Hepatocyte (in vitro differentiated cells): ENCODE results near the gene SLC19A2. TPM values are rescaled to one million over a fixed set of nuclear protein-coding genes. Genes with fewer than 3 reads are reported as not detected.

ENCODE experiments used
- DNase-seq: peaks from one replicate; pipeline ENCODE4 v3.0.0-alpha.2; 2016; ENCODE audit warnings: low spot score
- H2AFZ ChIP-seq: fragments of 200-600 bp; sonication (generic); 2 replicates; pipeline ENCODE4 v1.6.0; 2016; ENCODE audit warnings: antibody characterized with exemption, mild to moderate bottlenecking
- H3K27ac ChIP-seq: fragments of 200-600 bp; sonication (generic); 2 replicates; pipeline ENCODE4 v1.5.1; 2016; ENCODE audit warnings: mild to moderate bottlenecking
- H3K27me3 ChIP-seq: fragments of 200-600 bp; sonication (generic); 2 replicates; pipeline ENCODE4 v1.6.1; 2016
- H3K36me3 ChIP-seq: fragments of 200-600 bp; sonication (generic); replicated peaks from 2 replicates; pipeline ENCODE4 v1.5.1; 2016; ENCODE audit warnings: low read depth; ENCODE audit not compliant: insufficient read depth
- H3K4me1 ChIP-seq: fragments of 200-600 bp; sonication (generic); 2 replicates; pipeline ENCODE4 v1.5.1; 2016; ENCODE audit warnings: mild to moderate bottlenecking, moderate library complexity; ENCODE audit not compliant: insufficient read depth
- H3K4me2 ChIP-seq: fragments of 200-600 bp; sonication (generic); 2 replicates; pipeline ENCODE4 v1.6.0; 2016
- H3K4me3 ChIP-seq: fragments of 200-600 bp; sonication (generic); 2 replicates; pipeline ENCODE4 v1.5.1; 2016; ENCODE audit warnings: mild to moderate bottlenecking
- H3K79me2 ChIP-seq: fragments of 200-600 bp; sonication (generic); 2 replicates; pipeline ENCODE4 v1.6.0; 2017; ENCODE audit warnings: mild to moderate bottlenecking
- H3K9me2 ChIP-seq: fragments of 200-600 bp; sonication (generic); replicated peaks from 2 replicates; pipeline ENCODE4 v1.6.0; 2017; ENCODE audit warnings: mild to moderate bottlenecking; ENCODE audit not compliant: insufficient read depth
- H3K9me3 ChIP-seq: fragments of 200-600 bp; sonication (generic); 2 replicates; pipeline ENCODE4 v1.5.1; 2016; ENCODE audit warnings: low read depth, mild to moderate bottlenecking
- H4K20me1 ChIP-seq: fragments of 200-600 bp; sonication (generic); 2 replicates; pipeline ENCODE4 v1.6.0; 2016; ENCODE audit warnings: mild to moderate bottlenecking; ENCODE audit not compliant: insufficient read depth, poor library complexity, severe bottlenecking
- CTCF ChIP-seq: fragments of 200-600 bp; sonication (generic); IDR thresholded peaks from 2 replicates; pipeline ENCODE4 v1.5.1; 2016; ENCODE audit warnings: antibody characterized with exemption, mild to moderate bottlenecking; ENCODE audit not compliant: poor library complexity
- EZH2 ChIP-seq: fragments of 200-600 bp; sonication (generic); IDR thresholded peaks from 2 replicates; pipeline ENCODE4 v1.6.1; 2016; ENCODE audit warnings: antibody characterized with exemption, mild to moderate bottlenecking, borderline replicate concordance
- EZH2phosphoT487 ChIP-seq: fragments of 200-600 bp; sonication (generic); IDR thresholded peaks from one replicate; pipeline ENCODE4 v1.6.1; 2018; ENCODE audit warnings: antibody characterized with exemption, mild to moderate bottlenecking, low read depth, moderate library complexity; ENCODE audit not compliant: unreplicated experiment, severe bottlenecking
- WGBS: methylation state at CpG from one replicate; pipeline ENCODE4 v1.1.6; 2016; ENCODE audit warnings: low lambda C conversion rate; ENCODE audit errors: missing lambda C conversion rate; 5-methylcytosine and 5-hydroxymethylcytosine counted together
- polyA plus RNA-seq: library from polyadenylated mRNA; unstranded; fragments of >200 nt; fragmentation: Nextera tagmentation; extraction: Ambion mirVana; gene quantifications from 2 replicates; pipeline ENCODE4 v1.2.1, GENCODE V29; 2016
- total RNA-seq: library from RNA; depleted of rRNA; stranded (reverse); fragments of >200 nt; gene quantifications from 2 replicates; pipeline ENCODE4 v1.2.3, GENCODE V29; 2014

SLC19A2 gene
- total and polyA plus RNA-seq, 2 experiments from 2014 or later = 15.0 to 41.7 TPM

DNA sequence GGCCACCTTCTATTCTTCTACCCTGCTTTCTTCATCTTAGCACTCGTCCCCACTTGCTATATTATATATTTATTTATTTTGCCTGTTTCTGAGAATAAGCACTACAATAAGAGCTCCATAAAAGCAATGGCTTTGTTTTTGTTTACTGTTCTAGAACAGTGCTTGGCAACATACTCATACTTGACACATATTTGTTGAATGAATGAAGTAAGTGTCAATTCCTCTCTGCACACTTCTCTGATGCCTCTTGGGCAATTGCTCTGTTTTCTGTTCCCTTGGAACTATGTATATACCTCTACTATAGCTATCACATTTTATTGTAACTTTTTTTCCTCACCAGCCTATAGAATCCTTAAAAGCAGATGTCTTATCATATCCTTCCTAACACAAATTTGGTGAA, 7.5 kb upstream of the SLC19A2 start:
- H3K27ac ChIP-seq = no peak overlapping the region
- H3K36me3 ChIP-seq = no peaks in the 10 kb centered on the region
- no peaks in the 10 kb centered on the region for H3K27me3 ChIP-seq
- WGBS = 88% methylated on average over 1 of the region's 1 CpG
- no peak overlapping the region for H3K4me3 ChIP-seq
- H4K20me1 ChIP-seq = no peaks in the 10 kb centered on the region
- H3K4me2 ChIP-seq = no peak overlapping the region
- H3K79me2 ChIP-seq = peaks cover 2% of the 10 kb centered on the region
- no peaks in the 10 kb centered on the region for H3K4me1 ChIP-seq
- H3K9me2 ChIP-seq = no peaks in the 10 kb centered on the region
- H2AFZ ChIP-seq = no peak overlapping the region
- no peak for TF ChIP-seq EZH2phosphoT487
- TF ChIP-seq EZH2 = no peak
- TF ChIP-seq CTCF = no peak
- DNase-seq = no peak
- no peaks in the 10 kb centered on the region for H3K9me3 ChIP-seq

- Histone ChIP-seq H3K36me3 (no peaks in the 10 kb centered on the region), H4K20me1 (no peaks in the 10 kb centered on the region), H3K4me2 (no peak overlapping the region), H3K4me3 (no peak overlapping the region), H3K27me3 (no peaks in the 10 kb centered on the region), H2AFZ (no peak overlapping the region), H3K79me2 (peaks cover 8% of the 10 kb centered on the region), H3K4me1 (peaks cover 9% of the 10 kb centered on the region), H3K27ac (no peak overlapping the region), H3K9me2 (no peaks in the 10 kb centered on the region), H3K9me3 (no peaks in the 10 kb centered on the region)
- DNase-seq = no peak
- 86% methylated on average over 3 of the region's 3 CpGs for WGBS
- TF ChIP-seq CTCF (no peak), EZH2phosphoT487 (no peak), EZH2 (no peak)
These were observed 6.1 kb upstream of the SLC19A2 start for GRCh38 chr1:169491845-169492281.

DNA sequence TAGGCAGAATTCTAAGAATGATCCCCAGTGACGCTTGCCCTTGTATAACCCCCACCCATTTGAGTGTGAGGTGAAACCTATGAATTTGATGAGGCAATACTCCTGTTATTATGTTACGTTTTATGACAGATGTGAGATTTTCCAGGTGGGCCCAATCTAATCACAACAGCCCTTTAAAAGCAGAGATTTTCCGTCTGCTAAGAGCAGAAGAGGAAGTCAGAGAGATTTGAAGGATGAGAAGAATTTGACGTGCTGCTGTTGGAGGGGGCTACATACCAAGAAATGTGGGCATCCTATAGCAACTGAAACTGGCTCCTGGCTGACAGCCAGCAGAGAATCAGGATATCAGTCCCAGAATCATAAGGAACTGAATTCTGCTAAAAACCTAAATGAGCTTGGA, 2.4 kb upstream of the SLC19A2 start:
- H3K27me3 ChIP-seq = no peaks in the 10 kb centered on the region
- no peak for DNase-seq
- peak overlapping the region; percentile 72 for H3K4me2 ChIP-seq
- WGBS = 81% methylated on average over 4 of the region's 4 CpGs
- no peaks in the 10 kb centered on the region for H3K9me2 ChIP-seq
- peaks cover 24% of the 10 kb centered on the region for H3K79me2 ChIP-seq
- no peaks in the 10 kb centered on the region for H3K9me3 ChIP-seq
- no peak overlapping the region for H2AFZ ChIP-seq
- TF ChIP-seq CTCF = no peak
- no peak for TF ChIP-seq EZH2
- no peak overlapping the region for H3K4me3 ChIP-seq
- peaks cover 8% of the 10 kb centered on the region for H4K20me1 ChIP-seq
- H3K36me3 ChIP-seq = no peaks in the 10 kb centered on the region
- peak overlapping the region; percentile 96 for H3K27ac ChIP-seq
- peaks cover 19% of the 10 kb centered on the region for H3K4me1 ChIP-seq

DNA sequence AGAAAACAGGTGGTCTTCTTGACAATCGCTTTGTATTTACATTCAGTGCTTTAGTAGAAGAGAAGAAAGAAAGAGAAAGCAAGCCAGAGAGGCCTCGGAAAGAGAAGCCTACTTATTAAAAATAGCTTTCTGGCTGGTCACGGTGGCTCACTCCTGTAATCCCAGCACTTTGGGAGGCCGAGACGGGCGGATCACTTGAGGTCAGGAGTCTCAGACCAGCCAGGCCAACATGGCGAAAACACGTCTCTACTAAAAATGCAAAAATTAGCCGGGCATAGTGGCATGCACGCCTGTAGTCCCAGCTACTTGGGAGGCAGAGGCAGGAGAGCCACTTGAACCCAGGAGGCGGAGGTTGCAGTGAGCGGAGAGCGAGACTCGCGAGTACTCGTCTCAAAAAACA, 1.8 kb upstream of the SLC19A2 start:
- H3K4me3 ChIP-seq = no peak overlapping the region
- H3K4me2 ChIP-seq = peak overlapping the region; percentile 72
- no peak overlapping the region for H2AFZ ChIP-seq
- no peaks in the 10 kb centered on the region for H3K9me2 ChIP-seq
- no peak for DNase-seq
- peak overlapping the region; percentile 96 for H3K27ac ChIP-seq
- H3K36me3 ChIP-seq = no peaks in the 10 kb centered on the region
- H3K9me3 ChIP-seq = no peaks in the 10 kb centered on the region
- TF ChIP-seq CTCF (no peak), EZH2phosphoT487 (no peak), EZH2 (no peak)
- H3K4me1 ChIP-seq = peaks cover 24% of the 10 kb centered on the region
- no peaks in the 10 kb centered on the region for H3K27me3 ChIP-seq
- H4K20me1 ChIP-seq = peaks cover 10% of the 10 kb centered on the region
- 82% methylated on average over 16 of the region's 16 CpGs for WGBS
- peaks cover 30% of the 10 kb centered on the region for H3K79me2 ChIP-seq
